Duodenal mucosa (tissue), 2 donors: ENCODE results near the gene ATP8B1.

Source experiments
- H3K27ac ChIP-seq: one replicate; pipeline ENCODE4 v1.7.0; 2013; ENCODE audit warnings: low read depth, low read length
- H3K27me3 ChIP-seq, 2 donors: one replicate each; pipeline ENCODE4 v1.7.0; 2013; ENCODE audit warnings: low read length in 2 of 2, control low read depth in 1 of 2; ENCODE audit not compliant: insufficient read depth in 2 of 2, control insufficient read depth in 1 of 2
- H3K36me3 ChIP-seq, 2 donors: one replicate each; pipeline ENCODE4 v1.7.0; 2013; ENCODE audit warnings: low read length in 2 of 2, control low read depth in 1 of 2; ENCODE audit not compliant: insufficient read depth in 2 of 2, control insufficient read depth in 1 of 2
- H3K4me1 ChIP-seq, 2 donors: one replicate each; pipeline ENCODE4 v1.7.0; 2013; ENCODE audit warnings: low read length in 2 of 2, control low read depth in 1 of 2; ENCODE audit not compliant: insufficient read depth in 2 of 2, control insufficient read depth in 1 of 2
- H3K4me3 ChIP-seq, 2 donors: one replicate each; pipeline ENCODE4 v1.7.0; 2013; ENCODE audit warnings: low read length in 2 of 2, low read depth in 1 of 2
- H3K9ac ChIP-seq, 2 donors: one replicate each; pipeline ENCODE4 v1.7.0; 2013; ENCODE audit warnings: low read length in 2 of 2, low read depth in 1 of 2
- H3K9me3 ChIP-seq, 2 donors: one replicate each; pipeline ENCODE4 v1.7.0; 2013; ENCODE audit warnings: low read length in 2 of 2, control low read depth in 1 of 2; ENCODE audit not compliant: control insufficient read depth in 1 of 2

ATP8B1 gene

DNA sequence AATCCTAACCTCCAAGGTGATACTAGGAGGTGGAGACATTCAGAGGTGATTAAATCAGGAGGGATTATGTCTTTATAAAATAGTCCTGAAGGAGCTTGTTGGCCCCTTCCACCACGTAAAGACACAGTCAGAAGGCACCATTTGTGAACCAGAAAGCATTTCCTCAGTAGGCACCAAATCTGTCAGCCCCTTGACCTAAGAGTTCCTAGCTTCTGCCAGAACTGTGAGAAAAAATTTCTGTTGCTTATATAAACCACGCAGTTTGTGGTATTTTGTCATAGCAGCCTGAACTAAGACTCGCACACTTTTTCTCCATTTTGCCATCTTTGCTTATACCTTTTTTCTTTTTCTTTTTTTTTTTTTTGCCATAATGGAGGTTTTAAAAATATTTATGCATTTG, 162.9 kb downstream of the ATP8B1 start:
- H3K36me3 ChIP-seq = peaks cover 0 to 6% of the 10 kb centered on the region in 2 donors
- no peaks in the 10 kb centered on the region for H3K27me3 ChIP-seq
- no peaks in the 10 kb centered on the region for H3K9me3 ChIP-seq
- H3K4me1 ChIP-seq = no peaks in the 10 kb centered on the region
- H3K4me3 ChIP-seq = no peak overlapping the region
- no peak overlapping the region for H3K27ac ChIP-seq
- H3K9ac ChIP-seq = no peak overlapping the region

DNA sequence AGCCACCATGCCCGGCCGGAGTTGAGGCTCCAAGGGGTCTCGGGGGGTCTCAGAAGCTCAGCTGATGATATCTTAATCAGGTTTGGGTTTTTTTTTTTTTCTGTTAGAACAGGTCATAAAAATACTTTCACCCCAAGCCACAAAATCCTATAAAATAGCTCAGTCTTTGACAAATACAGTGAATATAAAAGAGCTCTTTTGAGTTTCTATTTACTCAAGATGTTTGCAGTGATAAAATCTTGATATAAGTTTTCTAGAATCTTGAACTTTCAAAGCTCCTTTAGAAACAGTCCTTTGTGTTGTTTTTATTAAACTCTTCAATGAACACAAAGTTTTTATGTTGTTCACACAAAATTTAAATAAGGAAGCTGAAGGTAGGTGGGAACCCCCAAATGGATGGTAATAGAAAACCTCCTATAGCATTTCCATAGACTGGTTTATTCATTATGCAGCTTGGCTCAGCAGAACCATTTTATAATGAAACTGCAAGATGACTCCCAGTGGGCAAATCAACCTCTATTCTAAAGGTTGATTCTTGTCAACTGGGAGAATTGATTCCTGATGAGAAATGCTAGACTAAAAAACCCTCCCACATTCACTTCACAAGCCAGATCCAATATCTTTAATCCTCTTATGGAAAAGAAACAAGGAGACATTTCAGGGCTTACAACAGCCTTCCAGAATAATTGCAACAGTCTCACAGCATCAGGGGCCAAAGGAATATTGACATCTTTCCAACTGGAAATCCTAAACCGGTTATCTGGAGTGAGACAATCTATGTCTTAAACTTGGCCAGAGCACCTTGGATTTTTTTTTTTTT, 167.9 kb downstream of the ATP8B1 start:
- H3K27me3 ChIP-seq = no peaks in the 10 kb centered on the region
- H3K27ac ChIP-seq = no peak overlapping the region

DNA sequence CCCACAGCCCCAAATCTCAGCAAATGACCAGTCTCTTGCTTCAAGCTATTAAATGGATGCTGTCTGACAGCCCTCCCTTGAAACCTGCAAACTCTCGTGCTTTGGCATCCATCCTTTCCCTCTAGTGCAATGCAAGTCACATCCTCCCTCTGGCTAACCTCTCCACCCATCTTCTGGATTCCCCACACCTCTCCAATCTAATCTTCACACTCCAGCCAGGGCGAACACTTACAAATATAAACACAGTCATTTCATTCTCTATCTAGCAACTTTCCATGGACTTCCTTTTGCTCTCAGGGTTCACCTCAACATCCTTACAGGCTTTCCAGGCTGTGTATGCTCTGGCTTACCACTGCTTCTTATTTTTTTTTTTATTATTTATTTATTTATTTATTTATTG, 171.4 kb downstream of the ATP8B1 start:
- Histone ChIP-seq H3K9ac (no peak overlapping the region), H3K4me1 (peaks cover 0 to 12% of the 10 kb centered on the region in 2 donors), H3K27me3 (no peaks in the 10 kb centered on the region), H3K36me3 (no peaks in the 10 kb centered on the region), H3K9me3 (no peaks in the 10 kb centered on the region), H3K27ac (no peak overlapping the region), H3K4me3 (no peak overlapping the region)

More for the DNA sequence above, 167.9 kb downstream of the ATP8B1 start:
- Histone ChIP-seq H3K4me1 (peaks cover 0 to 12% of the 10 kb centered on the region in 2 donors), H3K9me3 (no peaks in the 10 kb centered on the region), H3K36me3 (no peaks in the 10 kb centered on the region), H3K4me3 (no peak overlapping the region), H3K9ac (no peak overlapping the region)

DNA sequence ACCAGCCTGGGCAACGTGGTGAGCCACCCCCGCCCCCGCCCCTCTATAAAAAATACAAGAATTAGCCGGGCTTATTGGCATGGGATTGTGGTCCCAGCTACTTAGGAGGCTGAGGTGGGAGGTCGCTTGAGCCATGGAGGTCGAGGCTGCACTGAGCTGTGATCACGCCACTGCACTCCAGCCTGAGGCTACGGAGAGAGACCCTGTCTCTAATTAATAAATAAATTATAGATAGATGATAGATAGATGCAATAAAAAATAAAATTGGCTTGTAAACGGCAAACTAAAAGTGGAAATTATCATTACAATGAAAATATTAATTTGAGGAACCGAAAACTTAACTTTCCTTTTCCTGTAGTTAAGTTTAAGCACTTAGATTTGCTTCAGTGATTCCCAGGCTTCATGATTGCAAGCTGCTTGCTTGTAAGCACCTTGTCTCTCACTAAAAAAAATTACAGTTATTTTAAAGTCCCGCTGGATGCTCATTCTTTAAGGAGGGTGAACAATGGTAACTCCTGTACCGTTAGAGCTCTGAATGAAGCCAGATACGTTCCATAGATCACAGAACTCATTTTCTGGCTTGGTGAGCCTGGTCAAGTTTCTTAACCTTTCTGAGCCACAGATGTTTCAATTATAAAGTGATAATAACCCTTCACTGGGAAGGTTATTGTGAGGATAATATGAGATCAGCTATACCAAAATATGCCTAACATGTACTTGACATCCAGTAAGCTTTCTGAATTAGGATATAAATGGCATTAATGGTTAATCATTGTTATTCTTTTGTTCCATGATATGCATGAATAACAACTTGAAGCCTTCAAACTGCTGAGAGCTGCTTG, 172.1 kb downstream of the ATP8B1 start:
- H3K27me3 ChIP-seq = no peaks in the 10 kb centered on the region
- no peak overlapping the region for H3K27ac ChIP-seq
- no peaks in the 10 kb centered on the region for H3K9me3 ChIP-seq
- H3K4me1 ChIP-seq = peaks cover 0 to 12% of the 10 kb centered on the region in 2 donors
- H3K4me3 ChIP-seq = peak overlapping the region; percentile 74 to 90
- H3K36me3 ChIP-seq = no peaks in the 10 kb centered on the region
- H3K9ac ChIP-seq = peak overlapping the region in 1 of 2 donors; percentile 55

DNA sequence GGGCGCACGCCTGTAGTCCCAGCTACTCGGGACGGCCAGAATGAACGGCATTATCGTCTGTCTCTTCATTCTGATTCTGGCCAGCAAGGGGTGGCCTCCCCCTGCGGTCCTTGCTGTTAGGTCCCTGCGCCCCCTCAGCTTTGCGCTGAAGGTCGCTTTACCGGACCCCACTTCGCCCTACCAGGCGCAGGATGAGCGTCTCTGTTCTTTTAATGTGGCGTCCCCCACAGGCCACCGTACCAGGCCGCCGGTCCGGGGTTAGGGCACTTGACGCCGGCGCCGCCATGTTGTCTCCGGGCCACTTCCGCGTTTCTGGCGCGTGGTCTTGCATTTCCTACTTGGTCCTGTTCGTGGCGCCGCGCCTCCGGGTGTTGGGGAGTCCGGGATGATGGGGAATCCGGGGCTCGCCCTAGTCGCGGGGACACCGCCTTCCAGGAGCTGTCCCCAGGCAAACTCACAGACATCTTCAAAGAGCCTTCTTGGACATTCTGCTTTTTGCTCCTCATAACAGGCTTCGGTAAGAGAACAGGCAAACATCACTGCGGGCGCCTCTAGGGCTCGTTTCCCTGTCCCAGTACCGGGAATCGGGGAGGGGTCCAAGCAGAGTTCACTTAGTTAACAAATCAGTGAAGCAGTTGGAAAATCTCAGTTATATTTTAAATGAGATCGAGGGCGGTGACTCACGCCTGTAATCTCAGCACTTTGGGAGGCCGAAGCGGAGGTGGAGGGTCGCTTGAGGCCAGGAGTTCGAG, 172.9 kb downstream of the ATP8B1 start:
- H3K27me3 ChIP-seq = no peaks in the 10 kb centered on the region
- no peaks in the 10 kb centered on the region for H3K9me3 ChIP-seq
- H3K27ac ChIP-seq = peak overlapping the region; percentile 28
- peak overlapping the region; percentile 55 to 79 for H3K9ac ChIP-seq
- peaks cover 0 to 12% of the 10 kb centered on the region in 2 donors for H3K4me1 ChIP-seq
- H3K4me3 ChIP-seq = peak overlapping the region; percentile 74 to 90
- H3K36me3 ChIP-seq = no peaks in the 10 kb centered on the region

DNA sequence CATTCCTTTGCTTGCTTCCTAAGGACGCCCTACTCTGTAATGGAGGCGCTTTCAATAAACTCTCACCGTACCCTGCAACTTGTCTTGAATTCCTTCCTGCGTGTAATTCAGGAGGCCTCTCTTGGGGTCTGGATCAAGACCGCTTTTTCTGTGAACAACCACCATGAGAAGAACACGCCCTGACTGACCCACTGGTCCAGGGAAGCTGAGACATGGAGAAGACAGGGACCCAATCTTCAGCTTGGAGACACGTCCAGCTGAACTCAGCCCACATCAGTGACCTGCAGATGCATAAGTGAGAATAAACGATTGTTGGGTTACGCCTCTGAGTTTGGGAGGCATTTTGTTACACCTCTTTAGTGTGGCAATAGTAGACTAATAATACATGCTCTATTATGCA, 173.7 kb downstream of the ATP8B1 start:
- H3K36me3 ChIP-seq = no peaks in the 10 kb centered on the region
- H3K9ac ChIP-seq = peak overlapping the region in 1 of 2 donors; percentile 79
- no peaks in the 10 kb centered on the region for H3K27me3 ChIP-seq
- H3K27ac ChIP-seq = no peak overlapping the region
- H3K4me1 ChIP-seq = peaks cover 0 to 12% of the 10 kb centered on the region in 2 donors
- H3K4me3 ChIP-seq = peak overlapping the region; percentile 74 to 90
- H3K9me3 ChIP-seq = no peaks in the 10 kb centered on the region

DNA sequence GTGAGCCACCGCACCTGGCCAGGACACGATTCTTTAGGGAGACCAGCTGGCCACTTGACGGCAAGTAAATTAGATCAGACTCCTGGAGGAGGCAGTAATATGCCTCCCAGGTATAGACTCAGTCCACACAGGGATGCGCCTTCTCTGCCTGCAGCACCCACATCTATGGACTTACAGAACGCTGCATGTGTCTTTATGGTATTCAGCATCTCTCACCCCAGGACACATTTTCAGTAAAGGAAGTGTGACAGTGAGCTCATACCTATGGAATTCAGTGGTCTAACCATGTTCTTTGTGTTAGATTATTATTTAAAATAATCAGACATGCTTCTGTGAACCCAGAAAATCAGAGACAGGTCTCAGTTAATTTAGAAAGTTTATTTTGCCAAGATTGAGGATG, 175.6 kb downstream of the ATP8B1 start:
- Histone ChIP-seq H3K4me1 (peaks cover 0 to 12% of the 10 kb centered on the region in 2 donors), H3K36me3 (no peaks in the 10 kb centered on the region), H3K27ac (no peak overlapping the region), H3K9ac (no peak overlapping the region), H3K27me3 (no peaks in the 10 kb centered on the region), H3K4me3 (no peak overlapping the region), H3K9me3 (no peaks in the 10 kb centered on the region)

DNA sequence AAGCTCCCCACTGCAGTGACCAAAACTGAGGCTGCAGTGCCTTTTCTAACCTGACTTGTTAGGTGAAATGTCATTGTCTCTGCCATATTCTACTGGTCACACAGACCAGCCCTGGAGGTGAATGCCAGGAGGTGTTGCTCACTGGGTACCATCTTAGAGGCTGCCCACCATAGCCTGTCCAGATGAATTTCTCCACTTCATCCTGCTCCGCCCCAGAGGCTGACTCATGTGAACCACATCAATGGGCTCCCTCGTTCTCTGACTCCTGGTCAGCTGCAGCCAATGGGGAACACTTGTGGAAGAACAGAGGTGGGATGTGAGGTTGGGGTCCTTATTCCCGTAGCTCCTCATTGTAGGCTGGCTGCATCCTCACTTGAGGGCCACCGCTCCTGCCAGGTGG, 178.1 kb downstream of the ATP8B1 start:
- Histone ChIP-seq H3K9ac (no peak overlapping the region), H3K36me3 (no peaks in the 10 kb centered on the region), H3K4me1 (peaks cover 9 to 11% of the 10 kb centered on the region in 2 donors), H3K9me3 (no peaks in the 10 kb centered on the region), H3K27me3 (no peaks in the 10 kb centered on the region), H3K4me3 (no peak overlapping the region), H3K27ac (no peak overlapping the region)

DNA sequence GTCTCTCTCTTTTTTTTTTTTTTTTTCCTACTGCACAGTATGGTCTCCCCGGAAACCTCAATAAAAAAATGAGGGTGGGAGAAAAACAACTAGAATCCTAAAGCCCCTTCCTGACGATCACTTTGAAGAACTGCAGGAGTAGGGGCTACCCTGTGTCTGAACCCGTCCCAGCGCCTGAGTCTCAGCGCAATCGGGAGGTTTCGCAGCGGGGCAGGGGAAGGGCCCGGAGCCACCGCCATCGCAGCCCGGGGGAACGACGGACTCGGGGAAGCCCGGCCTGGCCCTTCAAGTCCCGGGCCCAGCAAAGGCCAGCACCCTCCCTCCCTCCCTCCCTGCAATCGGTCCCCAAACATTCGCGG, 181.9 kb downstream of the ATP8B1 start:
- Histone ChIP-seq H3K4me1 (peaks cover 15 to 18% of the 10 kb centered on the region in 2 donors), H3K9ac (peak overlapping the region; percentile 88 to 97), H3K36me3 (peaks cover 0 to 15% of the 10 kb centered on the region in 2 donors), H3K27me3 (no peaks in the 10 kb centered on the region), H3K27ac (peak overlapping the region; percentile 89), H3K4me3 (peak overlapping the region; percentile 78 to 99), H3K9me3 (no peaks in the 10 kb centered on the region)
